GM19324 (cell line): Measurements from ENCODE around the gene KIF5A.
"Not testable (repeated sequence)": the region's sequence is repeated elsewhere in the genome, so short reads cannot be mapped to it uniquely, and the experiment has no call there.

Experiments used
- ATAC-seq: cut with Tn5 transposase; IDR thresholded peaks from one replicate; pipeline ENCODE4 v1.9.1; 2021; ENCODE audit warnings: mild to moderate bottlenecking, moderate library complexity; ENCODE audit not compliant: unreplicated experiment, low FRiP score

KIF5A gene

DNA sequence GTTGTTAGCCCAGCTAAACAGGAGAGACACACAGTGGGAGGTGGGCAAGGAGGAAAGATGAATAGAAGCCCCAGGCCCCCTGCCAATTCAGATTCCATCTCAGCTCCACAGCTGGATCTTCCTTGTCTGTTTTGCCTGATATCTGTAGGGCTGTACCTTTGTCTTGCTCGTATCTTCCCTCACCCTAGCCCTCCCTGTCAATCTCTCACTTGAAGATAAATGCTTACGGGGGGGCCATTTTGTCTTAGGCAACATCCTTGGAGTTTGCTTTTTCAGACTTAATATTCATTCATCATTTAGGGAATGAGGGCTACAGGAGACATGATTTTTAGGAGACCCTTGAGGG lies 2.4 kb downstream of the KIF5A start:
- no peak for ATAC-seq

DNA sequence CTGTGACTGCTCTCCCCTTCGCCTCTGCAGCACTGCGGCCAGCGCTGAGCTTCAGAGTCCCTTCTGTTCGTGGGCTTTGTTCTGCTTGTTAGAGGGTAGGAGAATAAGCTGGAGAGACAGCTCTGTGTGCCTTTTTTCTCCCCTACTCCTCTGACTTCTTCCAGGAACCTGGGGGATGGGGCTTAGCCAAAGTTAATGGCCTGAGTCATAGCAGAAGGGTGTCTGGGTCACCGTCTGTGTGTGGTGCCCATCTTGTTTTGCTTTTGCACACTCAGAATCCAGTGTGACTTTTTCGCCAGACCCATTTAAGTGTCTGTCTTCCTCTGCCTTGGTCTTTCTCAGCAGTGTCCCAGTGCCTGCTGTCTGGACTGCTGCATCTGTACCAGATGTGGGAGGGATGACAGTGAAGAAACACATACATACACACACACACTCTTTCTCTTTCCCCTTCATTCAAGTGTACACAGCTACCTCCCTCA lies 3.0 kb downstream of the KIF5A start:
- no peak for ATAC-seq

DNA sequence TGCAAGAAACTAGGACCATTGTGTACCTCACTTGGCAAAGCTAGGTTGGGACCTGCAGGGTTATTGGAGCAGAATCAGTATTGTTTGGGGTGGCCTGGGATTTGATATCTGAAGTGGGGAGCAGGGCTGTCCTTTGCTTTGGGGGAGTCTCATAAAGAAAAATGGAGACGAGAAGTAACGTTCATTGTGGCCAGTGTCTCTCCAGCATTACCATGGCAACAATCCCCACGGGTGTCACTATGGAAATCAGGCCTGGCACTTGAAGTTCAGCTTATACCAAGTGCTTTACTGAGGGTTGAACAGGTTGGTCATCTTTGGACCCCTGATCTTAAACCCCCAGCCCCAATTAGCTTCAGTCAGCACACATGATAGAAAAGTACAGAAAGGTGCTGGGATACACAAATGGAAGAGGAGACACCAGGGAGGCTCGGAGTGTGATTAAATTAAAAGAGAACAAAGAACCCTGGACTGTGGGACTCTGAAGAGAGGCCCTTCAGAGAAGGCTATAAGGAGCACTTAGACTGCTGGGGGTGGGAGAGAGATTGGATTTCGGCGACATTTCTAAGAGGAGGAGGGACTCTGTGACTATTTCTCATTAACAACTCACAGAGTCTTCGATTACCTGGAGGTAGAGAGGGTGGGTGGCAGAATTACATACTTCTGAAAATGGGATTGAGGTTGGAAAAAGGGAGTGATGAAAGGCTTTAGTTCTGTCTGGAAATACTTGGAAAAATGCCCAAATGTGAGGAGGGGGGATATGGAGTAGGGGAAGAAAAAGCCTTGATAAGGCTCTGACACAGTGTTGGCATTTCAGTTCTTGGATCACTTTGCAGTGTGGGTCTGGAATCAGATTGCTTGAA lies 3.7 kb downstream of the KIF5A start:
- ATAC-seq: no peak

DNA sequence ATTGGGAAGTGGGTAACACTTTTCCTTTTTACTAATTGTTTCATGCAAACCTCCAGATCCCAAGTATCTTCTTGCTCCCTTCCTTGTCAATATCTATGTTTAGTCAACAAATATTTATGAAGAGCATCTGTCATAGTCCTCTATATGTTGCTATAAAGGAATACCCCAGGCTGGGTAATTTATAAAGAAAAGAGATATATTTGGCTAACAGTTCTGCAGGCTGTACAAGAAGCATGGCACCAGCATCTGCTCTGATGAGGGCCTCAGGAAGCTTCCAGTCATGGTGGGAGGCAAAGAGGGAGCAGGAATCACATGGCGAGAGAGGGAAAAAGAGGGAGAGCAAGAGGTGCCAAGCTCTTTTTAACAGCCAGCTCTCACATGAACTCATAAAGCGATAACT lies 4.6 kb downstream of the KIF5A start:
- no peak for ATAC-seq

DNA sequence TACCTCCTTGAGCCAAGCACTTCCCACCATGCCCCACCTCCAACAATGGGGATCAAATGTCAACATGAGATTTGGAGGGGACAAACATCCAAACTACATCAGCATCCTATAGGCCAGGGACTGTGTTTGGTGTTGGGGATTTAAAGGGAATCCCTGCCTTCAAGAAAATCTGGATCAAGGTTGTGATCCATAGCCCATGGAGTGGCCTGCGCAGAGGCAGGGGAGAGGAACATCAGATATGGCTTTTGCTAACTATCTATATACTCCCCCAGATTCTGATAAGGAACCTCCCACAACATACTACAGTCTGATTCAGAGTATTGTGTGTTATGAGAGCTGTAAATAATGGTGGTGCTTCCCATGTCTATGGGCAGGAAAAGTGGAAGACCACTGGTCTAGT lies 5.1 kb downstream of the KIF5A start:
- ATAC-seq: no peak

DNA sequence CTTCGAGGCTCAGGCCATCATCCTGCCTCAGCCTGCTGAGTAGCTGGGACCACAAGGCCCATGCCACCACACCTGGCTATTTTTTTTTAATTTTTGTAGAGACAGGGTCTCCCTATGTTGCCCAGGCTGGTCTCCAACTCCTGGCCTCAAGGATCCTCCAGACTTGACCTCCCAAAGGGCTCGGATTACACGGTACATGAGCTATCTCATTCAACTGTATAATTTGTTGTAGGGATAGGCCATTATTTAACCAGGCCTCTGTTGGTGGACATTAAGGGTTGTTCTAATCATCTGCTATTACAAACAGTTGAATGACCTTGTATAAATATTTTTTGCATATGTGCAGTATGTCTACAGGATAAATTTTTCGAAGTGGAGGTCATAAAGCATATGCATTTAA lies 9.0 kb downstream of the KIF5A start:
- no peak for ATAC-seq

DNA sequence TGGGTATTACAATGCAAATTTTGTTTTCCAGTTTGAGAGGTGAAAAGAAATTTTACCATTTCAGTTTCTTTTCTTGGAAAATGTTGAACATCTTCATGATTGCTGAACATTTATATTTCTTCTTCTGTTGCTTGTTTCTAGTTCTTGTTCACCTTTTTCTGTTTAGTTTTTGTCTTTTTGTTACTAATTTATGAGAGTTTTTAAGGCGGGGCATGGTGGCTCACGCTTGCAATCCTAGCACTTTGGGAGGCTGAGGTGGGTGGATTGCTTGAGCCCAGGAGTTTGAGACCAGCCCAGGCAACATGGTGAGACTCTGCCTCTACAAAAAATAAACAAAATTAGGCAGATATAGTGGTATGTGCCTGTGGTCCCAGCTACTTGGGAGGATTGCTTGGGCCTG lies 10.7 kb downstream of the KIF5A start:
- no peak for ATAC-seq

DNA sequence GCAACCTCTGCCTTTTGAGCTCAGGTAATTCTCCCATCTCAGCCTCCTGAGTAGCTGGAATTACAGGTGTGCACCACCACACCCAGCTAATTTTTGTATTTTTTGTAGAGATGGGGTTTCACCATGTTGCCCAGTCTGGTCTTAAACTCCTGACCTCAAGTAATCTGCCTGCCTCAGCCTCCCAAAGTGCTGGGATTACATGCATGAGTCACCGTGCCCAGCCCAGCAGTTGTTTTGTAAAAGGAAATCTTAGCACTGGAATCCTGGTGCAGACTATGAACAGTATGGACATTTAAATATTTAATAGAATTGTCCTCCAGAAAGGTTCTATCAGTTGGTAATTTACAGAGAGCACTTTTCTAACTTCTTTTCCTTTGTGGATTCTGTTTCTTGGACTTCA lies 11.3 kb downstream of the KIF5A start:
- ATAC-seq: not testable (repeated sequence)

DNA sequence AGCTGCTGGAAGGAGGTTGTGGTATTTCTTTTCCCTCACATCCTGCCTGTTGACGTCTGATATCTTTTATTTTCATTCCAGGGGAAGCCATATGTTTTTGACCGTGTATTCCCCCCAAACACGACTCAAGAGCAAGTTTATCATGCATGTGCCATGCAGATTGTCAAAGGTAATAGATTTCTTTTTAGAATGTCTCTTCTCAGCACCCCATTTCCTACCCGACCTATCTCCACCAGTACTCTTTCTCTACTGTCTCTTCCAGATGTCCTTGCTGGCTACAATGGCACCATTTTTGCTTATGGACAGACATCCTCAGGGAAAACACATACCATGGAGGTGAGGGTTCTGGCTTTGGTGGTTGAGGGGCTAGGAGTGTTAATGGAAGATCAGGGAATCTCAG lies 13.5 kb downstream of the KIF5A start:
- no peak for ATAC-seq

DNA sequence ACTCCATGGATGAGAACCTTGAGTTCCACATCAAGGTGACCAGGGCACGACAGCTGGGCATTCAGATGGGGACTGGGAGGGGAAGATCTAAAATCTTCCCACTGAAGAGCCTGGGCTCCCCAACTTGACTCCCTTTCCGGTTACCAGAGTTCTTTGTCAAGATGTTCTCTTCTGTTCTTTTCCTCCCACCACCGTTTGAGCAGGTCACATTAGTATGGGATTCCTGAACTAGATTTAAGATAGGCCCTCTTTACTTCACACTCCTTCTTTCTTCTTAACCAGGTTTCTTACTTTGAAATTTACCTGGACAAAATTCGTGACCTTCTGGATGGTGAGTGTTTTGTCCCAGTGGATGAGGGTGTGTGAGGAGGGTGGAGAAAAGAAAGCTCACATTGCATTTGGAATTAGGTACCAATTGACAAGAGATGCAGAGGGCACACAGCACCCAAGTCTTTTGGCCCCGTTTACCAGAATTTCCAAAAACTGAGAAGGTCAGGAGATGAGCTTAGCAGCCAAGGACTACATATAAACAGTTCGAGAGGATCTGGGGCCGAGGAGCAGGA lies 14.4 kb downstream of the KIF5A start:
- ATAC-seq: no peak

DNA sequence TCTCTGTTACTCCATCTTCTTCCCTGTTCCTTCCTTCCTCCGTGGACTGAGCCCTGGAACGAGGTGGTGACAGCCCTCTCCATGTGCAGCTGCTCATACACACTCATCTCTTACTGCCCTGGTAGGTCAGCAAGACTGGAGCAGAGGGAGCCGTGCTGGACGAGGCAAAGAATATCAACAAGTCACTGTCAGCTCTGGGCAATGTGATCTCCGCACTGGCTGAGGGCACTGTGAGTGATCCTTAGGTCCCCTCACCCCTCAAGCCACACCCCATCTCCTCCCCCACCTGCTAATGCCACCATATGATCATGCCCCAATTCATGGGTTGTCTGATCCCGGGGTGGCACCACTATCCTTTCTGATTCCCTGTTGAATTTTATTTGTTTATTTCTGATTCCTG lies 19.0 kb downstream of the KIF5A start:
- no peak for ATAC-seq

DNA sequence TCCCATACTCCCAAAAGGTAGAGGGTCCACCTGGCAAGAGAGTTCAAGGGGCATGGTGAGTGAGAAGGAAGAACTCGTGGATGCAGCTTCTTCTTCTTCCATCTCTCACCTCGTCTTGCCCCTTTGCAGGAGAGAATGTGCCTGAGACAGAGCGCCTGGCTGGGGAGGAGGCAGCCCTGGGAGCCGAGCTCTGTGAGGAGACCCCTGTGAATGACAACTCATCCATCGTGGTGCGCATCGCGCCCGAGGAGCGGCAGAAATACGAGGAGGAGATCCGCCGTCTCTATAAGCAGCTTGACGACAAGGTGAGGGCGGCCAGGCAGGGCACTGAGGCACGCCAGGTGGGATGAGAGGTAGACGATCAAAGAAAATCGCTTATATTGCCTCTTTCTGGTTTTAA lies 20.0 kb downstream of the KIF5A start:
- ATAC-seq: no peak

DNA sequence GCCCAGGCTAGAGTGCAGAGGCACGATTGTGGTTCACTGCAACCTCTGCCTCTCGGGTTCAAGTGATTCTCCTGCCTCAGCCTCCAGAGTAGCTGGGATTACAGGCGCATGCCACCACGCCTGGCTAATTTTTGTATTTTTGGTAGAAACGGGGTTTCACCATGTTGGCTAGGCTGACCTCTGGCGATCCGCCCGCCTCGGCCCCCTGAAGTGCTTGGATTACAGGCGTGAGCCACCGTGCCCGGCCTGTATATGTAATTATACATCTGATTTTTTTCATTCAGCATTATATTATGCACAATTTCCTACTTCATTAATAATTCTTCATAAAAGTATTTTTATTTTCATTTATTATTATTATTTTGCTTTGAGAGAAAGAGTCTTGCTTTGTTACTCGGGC lies 20.6 kb downstream of the KIF5A start:
- not testable (repeated sequence) for ATAC-seq

DNA sequence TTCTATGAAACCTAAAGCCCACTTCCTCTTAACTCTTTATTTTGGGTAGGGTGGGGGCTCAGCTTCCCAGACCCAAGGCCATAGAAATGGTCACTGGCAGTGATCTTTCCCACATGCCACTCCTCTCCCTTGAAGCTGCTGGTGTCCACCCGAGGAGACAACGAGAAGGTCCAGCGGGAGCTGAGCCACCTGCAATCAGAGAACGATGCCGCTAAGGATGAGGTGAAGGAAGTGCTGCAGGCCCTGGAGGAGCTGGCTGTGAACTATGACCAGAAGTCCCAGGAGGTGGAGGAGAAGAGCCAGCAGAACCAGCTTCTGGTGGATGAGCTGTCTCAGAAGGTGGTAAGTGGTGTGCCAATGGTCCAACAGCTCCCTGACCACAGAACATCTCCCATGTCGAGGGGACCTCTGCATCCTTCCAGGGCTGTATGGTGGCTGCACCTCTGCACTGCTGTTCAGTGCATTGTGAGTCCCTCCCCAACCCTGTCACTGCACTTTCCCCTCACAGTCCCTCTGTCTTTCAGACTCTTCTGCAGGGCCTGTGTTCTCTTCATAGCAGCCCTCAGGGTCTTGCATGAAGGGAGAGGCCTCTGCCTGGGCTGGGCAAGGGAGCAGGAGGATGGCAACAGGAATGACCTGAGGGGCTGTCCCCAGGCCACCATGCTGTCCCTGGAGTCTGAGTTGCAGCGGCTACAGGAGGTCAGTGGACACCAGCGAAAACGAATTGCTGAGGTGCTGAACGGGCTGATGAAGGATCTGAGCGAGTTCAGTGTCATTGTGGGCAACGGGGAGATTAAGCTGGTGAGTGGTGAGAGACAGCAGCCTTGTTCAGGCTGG lies 22.3 kb downstream of the KIF5A start:
- no peak for ATAC-seq

DNA sequence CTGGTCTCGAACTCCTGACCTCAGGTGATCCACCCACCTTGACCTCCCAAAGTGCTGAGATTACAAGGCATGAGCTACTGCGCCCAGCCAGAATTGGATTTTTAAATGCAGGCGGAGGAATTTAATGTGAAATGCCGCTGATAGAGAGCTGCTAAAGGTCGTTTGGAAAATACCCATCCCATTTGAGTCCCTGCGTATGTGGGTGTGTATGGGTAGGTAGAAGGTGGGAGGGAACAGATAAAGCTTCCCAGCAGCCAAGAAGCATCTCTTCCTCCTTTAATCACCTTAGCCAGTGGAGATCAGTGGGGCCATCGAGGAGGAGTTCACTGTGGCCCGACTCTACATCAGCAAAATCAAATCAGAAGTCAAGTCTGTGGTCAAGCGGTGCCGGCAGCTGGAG lies 25.0 kb downstream of the KIF5A start:
- no peak for ATAC-seq

DNA sequence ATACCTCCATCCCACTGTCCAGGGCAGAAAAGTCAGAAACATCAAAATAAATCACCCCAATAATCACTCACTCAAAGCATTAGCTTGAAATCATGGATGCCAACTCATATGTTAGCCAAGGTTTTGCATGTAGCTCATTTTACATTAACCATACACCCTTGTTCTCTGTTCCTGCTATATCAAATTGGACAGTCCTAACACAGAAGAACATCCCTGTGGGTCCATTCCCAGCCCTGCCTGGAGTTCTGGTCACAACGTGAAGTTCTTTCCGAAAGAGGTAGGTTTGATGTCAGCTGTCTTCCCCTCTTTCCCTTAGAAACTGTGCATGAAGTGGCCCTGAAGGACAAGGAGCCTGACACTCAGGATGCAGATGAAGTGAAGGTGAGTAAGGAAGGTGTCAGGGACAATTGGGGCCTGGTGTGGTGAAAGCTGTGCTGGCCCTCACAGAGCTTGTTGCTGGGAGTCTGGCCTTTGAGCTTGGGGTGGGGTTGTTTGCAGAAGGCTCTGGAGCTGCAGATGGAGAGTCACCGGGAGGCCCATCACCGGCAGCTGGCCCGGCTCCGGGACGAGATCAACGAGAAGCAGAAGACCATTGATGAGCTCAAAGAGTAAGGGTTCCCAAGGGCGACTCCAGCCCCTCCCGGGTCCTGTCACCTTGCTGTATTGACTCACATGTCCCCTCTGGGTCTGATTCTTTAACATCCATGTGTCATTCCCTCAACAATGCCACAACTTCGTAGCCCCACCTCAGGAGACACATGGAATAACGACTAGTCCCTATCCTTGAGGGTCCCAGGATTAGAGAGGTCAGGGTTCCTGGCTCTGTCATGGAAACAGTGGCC lies 26.1 kb downstream of the KIF5A start:
- no peak for ATAC-seq

DNA sequence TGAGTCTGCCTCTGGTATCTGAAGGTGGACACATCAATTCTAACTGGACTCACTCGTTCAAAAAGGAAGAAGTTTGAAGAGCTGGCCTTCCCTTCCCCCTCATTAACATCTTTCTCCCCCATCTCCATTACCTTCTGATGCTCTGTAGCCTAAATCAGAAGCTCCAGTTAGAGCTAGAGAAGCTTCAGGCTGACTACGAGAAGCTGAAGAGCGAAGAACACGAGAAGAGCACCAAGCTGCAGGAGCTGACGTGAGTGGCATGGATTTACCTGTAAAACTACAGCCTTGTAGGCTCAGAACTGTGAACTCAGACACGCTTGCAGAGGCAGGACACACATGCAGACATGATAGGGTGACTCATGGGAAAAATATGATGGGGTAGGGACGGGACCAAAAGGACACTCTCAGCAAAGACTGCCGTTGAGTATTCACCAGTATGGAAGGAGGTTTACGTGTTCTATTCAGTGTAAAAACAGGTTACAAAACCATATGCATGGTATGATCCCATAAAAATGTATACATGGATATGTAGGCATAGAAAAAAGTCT lies 26.8 kb downstream of the KIF5A start:
- ATAC-seq: no peak

DNA sequence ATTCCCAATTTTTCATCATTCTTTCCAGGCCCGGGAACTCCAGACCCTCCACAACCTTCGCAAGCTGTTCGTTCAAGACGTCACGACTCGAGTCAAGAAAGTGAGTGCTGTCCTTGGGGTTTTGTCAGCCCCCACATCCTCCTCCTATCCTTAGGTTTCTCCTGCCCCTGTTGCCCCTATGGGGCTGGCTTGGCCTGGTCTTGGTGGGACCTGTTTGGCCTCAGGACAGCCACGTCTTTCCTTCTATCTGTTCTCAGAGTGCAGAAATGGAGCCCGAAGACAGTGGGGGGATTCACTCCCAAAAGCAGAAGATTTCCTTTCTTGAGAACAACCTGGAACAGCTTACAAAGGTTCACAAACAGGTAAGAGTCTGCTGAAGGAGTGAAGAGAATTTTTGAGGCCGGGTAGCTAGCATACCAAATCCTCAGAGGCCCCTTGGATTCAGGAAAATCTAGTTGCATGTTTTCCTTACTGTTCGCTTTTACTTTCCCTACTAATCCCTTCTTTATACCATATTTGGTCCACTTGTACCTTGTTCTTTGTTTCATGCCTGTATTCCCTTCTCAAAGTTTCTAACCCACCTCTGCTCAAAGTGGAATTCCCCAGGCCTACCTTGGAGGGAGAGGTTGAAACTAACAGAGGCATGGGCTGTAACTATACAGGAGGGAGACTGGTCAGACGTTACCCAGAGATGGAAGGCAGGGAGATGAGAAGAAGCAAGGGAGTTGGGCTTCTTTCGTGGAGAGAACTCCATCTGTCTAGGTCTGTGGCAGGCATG lies 28.3 kb downstream of the KIF5A start:
- ATAC-seq: no peak

DNA sequence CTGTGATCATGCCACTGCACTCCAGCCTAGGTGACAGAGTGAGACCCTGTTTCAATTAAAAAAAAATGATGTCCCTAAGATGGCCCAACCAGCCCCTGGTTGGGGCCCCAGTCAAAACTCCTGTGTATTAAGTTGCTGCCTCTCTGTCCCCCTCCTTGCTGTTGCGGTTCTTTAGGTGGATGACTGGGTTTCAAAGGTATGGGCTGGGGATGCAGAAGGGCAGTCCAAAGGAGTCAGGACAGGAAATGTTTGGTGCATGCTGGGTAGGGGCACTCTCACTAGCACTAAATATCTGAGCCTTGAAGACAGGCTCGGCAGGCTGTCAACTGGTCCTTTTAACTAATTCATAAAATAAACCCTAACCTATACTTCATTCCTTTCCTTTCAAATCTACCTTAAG lies 29.2 kb downstream of the KIF5A start:
- ATAC-seq: no peak
